ENCODE data around the gene GPR146.

Gene GPR146

DNA sequence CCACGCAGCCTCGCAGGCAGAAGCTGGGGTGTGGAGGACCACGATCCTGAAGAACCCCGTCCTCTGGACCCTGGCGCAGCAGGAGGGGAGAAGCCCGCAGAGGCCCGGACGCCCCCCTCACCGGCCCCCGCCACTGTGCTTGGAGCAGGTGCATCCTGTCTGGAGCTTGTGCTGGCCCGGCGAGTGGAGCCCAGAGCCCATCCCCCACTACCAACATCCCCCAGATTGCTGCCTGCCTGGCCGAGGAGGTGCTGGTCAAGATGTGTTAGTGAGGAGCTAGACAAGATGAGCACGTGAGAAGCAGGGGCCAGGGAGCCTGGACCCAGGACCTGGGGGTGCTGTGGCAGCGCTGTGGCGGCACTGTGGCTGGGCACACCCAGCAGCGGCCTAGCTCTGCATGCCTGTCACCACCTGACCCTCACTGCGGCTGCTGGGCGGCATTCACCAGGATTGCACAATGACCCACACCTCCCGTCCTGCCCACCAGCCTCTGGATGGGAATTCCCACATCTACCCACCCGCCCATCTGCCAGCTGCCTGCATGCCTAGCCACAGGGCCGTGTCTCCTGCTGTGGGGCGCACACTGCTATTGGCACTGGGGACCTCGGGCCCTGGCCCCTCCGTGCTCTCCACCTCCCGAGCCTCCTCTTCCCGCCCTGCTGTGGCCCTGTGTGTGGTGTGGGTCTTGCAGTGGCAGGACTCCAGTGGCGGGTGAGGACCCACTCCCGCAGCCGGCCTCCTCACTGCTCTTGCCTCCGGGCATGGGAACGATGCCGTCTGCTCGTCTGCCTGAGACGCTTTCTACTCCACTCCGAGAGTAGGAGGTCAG lies 11.8 kb downstream of the GPR146 start:
- FAIRE-seq (no peak), DNase-seq (ENCODE audit: extremely low spot score, insufficient read length, low read depth) (no peak)

DNA sequence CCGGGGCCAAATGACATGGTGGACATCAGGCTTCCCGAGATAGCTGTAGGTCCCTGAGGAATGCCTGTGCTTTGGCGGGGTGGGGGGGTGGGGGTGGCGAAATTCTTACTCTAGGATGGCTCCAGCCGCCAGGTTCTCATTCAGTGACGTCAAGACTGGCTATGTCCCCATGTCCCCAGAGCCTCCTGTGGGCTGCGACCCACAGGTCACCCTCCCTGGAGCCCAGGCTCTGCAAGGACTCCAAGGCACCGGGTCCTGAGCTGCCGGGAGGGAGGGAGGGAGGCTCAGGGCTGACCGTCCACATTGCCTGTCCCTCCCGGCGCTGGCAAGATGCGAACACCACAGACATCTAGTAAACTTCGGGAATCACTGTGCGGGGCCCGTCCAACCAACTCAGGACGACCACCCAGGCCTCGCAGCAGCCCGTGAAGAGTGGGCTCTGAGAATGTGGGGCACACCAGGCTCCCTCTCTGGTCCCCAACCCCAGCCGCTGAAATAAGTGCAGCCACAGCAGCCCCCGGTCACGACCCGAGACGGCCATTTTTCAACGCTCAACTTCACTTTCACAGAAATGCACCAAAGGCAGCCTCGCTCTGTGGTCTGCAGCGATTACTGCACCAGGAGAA lies 12.6 kb downstream of the GPR146 start:
- FAIRE-seq (no peak), DNase-seq (ENCODE audit: extremely low spot score, insufficient read length, low read depth) (no peak)

DNA sequence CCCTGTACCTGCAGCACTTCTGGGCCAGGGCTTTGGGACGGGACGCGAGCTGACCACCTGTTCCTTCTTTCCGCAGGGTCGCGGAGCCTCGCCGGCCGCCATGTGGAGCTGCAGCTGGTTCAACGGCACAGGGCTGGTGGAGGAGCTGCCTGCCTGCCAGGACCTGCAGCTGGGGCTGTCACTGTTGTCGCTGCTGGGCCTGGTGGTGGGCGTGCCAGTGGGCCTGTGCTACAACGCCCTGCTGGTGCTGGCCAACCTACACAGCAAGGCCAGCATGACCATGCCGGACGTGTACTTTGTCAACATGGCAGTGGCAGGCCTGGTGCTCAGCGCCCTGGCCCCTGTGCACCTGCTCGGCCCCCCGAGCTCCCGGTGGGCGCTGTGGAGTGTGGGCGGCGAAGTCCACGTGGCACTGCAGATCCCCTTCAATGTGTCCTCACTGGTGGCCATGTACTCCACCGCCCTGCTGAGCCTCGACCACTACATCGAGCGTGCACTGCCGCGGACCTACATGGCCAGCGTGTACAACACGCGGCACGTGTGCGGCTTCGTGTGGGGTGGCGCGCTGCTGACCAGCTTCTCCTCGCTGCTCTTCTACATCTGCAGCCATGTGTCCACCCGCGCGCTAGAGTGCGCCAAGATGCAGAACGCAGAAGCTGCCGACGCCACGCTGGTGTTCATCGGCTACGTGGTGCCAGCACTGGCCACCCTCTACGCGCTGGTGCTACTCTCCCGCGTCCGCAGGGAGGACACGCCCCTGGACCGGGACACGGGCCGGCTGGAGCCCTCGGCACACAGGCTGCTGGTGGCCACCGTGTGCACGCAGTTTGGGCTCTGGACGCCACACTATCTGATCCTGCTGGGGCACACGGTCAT lies 13.3 kb downstream of the GPR146 start:
- DNase-seq (ENCODE audit: extremely low spot score, insufficient read length, low read depth): no peak
- FAIRE-seq: no peak

DNA sequence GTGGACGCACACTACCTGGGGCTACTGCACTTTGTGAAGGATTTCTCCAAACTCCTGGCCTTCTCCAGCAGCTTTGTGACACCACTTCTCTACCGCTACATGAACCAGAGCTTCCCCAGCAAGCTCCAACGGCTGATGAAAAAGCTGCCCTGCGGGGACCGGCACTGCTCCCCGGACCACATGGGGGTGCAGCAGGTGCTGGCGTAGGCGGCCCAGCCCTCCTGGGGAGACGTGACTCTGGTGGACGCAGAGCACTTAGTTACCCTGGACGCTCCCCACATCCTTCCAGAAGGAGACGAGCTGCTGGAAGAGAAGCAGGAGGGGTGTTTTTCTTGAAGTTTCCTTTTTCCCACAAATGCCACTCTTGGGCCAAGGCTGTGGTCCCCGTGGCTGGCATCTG lies 14.0 kb downstream of the GPR146 start:
- FAIRE-seq (no peak), DNase-seq (ENCODE audit: extremely low spot score, insufficient read length, low read depth) (no peak)

DNA sequence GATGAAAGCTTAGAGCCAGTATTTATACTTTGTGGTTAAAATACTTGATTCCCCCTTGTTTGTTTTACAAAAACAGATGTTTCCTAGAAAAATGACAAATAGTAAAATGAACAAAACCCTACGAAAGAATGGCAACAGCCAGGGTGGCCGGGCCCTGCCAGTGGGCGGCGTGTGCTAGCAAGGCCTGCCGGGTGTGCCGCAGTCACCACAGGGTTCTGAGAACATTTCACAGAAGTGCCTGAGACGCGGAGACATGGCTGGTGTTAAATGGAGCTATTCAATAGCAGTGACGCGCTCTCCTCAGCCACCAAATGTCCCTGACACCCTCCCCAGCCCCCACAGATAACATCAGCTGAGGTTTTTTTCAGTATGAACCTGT lies 14.5 kb downstream of the GPR146 start:
- DNase-seq (ENCODE audit: extremely low spot score, insufficient read length, low read depth) (no peak), FAIRE-seq (no peak)

DNA sequence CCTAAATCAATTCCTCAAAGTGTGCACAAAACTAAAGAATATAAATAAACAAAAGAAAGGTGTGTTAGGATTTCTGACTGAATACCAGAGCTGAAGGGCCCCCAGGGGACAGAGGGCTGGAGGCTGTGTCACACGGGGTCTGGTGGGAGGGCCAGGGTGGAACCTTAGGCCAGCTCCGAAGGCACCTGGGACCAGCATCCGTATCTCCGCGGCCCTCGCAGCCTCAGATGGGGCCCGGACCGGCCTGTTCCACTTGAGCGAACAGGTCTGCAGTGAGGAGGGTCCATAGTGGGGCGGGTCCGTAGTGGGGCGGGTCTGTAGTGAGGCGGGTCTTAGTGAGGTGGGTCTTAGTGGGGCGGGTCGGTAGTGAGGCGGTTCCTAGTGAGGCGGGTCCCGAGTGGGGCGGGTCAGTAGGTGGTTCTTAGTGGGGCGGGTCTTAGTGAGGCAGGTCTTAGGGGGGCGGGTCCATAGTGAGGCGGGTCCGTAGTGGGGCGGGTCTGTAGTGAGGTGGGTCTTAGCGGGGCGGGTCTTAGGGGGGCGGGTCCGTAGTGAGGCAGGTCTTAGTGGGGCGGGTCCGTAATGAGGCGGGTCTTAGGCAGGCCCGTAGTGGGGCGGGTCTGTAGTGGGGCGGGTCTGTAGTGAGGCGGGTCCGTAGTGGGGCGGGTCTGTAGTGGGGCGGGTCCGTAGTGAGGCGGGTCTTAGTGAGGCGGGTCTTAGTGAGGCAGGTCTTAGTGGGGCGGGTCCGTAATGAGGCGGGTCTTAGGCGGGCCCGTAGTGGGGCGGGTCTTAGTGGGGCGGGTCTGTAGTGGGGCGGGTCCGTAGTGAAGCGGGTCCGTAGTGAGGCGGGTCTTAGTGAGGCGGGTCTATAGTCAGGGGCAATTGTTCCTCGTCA lies 15.1 kb downstream of the GPR146 start:
- FAIRE-seq: peak; percentile 88
- peak; percentile 25 for DNase-seq (ENCODE audit: extremely low spot score, insufficient read length, low read depth)

DNA sequence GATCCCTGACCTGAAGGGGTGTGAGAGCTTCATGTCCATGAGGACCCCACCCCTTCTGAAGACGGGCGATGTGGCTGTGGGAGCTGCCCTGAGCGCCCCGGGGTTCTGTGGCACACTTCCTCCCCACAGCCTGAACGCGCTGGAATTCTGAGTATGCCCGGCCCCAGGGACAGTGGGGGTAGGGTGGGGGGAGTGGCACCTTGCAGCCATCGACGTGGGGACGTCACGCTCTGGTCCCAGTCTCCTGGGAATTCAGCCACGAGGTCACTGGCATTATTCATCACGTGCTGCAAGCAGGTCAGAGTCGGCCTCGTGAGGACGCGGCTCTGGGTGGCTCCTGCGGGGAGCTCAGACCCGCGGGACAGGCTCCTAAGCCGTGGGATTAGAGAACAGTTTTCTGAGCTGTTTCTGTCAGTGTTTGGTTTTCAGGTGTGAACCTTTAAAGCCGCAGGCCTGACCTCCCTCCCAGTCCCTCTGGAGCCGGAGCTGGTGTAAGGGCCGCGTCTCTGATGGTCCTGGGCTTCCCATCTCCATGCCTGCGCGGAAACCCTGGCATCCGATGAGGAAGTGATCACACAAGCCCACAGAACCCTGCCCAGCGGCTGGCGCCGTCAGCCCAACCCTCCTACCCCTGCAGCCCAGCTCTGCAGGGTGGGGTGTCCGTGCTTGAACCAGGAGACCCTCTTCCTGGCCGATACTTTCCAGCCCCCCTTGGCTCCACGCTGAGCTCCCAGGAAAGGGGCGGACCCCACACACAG lies 16.1 kb downstream of the GPR146 start:
- no peak for DNase-seq (ENCODE audit: extremely low spot score, insufficient read length, low read depth)
- FAIRE-seq: no peak

DNA sequence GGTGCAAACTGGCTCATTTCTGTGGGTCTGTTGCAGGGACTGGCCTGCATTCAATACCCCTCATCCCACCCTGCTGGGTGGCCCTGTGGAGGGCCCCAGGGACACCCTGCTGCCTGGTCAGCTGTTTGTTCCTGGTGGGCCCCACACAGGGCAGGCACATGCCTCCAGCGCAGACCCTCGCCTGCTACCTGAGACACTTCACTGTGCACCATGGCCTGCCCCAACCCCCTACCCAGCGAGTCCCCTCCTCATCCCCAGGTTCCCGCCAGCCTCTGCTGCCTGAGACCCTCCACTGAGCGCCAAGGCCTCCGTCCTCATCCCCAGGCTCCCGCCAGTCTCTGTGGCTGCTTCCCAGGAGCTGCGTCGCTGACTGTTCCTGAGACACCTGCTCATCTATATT lies 16.8 kb downstream of the GPR146 start:
- FAIRE-seq (no peak), DNase-seq (ENCODE audit: extremely low spot score, insufficient read length, low read depth) (no peak)

DNA sequence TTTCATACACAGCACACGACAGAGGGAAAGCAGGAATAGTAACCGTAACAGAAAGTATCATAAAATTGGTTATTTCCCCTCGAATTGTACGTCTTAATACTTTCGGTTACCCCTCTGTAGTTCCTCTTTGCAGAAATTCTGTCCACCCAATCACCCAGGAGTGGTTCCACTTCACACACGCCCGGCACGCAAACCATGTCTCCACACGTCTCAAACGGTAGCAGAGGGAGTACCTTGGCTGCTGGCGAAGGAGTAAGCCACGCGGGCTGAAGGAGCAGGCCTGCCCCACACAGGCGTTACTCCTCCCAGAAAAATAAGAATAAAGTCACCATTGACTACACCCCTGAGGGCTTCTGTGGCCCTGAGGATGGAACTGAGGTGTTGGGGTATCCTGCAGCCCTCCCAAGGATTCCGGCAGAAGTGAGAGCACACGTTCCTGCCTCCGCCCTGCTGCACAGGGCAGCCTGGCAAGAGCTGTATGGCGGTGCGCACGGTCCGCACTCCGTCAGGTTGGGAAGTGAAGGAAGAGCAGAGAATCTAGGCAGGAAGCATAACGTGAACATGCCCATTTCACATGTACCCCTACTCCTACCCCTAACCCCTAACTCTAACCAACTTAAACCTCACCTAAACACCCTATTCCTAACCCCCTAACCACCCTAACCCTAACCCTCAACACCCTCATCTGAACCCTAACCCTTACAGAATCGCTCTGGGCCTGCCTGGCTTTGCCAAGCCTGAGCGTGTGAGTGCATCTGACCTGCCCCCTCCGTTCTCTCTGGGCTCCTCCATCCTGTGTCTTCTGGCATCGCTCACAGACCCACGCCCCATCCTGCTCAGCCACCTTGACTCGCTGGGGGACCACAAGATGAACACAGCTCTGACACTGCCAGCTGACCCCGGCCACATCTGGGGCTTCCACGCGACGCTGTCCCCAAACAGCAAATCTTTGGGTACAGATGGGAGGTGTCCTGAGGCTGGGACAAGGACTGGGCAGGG lies 18.2 kb downstream of the GPR146 start:
- peak; percentile 71 for DNase-seq (ENCODE audit: extremely low spot score, insufficient read length, low read depth)
- peak; percentile 98 for FAIRE-seq

DNA sequence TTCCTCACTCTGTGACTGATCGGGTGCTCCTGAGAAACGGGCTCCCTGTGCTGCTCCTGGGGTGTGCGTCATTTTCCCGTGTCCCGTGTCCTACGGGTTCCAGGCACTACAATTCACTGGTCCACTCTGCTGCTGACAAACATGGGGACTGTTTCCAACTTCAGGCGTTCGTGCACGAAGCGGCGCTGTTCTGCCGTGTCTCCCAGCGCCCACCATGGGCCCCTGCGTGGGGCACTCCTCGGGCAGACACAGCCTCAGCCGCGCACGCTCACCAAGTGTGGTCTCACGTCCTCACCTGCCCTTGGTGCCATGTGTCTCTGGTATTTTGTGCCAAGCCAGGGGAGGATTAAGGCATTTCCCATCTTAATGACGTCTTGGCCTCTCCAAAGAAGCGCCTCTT lies 19.0 kb downstream of the GPR146 start:
- DNase-seq (ENCODE audit: extremely low spot score, insufficient read length, low read depth) (no peak), FAIRE-seq (no peak)

DNA sequence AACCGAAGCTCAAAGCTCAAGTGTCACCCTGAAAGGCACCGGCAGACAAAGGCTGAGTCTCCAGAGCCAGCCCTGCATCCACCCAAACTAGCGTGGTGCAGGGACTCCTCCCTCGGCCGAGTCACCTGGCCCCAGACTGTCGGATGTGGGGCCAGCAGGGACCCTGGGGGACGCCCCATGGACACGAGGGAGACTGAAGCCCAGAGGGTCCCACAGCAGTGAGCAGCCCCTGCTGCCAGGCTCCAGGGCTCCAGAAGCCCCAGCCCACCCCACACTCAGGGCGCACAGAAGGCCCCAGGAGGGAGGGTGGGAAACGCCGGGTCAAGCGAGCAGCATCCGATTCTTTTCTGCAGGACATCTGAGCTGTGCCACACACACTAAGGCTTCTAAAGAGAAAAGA lies 20.2 kb downstream of the GPR146 start:
- FAIRE-seq (no peak), DNase-seq (ENCODE audit: extremely low spot score, insufficient read length, low read depth) (no peak)

DNA sequence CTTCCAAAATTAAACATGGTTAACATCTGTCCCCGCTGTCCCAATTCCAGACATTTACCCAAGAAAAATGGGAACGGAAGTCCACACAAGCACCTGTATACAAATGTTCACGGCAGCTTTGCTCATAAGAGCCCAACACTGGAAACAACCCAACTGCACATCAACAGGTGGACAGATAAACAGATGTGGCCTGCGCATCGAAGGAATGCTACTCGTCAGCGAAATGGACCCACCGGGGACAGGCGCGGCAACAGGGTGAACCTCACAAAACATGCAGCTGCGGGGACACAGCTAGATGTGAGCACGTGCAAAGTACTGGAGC lies 20.9 kb downstream of the GPR146 start:
- DNase-seq (ENCODE audit: extremely low spot score, insufficient read length, low read depth) (no peak), FAIRE-seq (no peak)

DNA sequence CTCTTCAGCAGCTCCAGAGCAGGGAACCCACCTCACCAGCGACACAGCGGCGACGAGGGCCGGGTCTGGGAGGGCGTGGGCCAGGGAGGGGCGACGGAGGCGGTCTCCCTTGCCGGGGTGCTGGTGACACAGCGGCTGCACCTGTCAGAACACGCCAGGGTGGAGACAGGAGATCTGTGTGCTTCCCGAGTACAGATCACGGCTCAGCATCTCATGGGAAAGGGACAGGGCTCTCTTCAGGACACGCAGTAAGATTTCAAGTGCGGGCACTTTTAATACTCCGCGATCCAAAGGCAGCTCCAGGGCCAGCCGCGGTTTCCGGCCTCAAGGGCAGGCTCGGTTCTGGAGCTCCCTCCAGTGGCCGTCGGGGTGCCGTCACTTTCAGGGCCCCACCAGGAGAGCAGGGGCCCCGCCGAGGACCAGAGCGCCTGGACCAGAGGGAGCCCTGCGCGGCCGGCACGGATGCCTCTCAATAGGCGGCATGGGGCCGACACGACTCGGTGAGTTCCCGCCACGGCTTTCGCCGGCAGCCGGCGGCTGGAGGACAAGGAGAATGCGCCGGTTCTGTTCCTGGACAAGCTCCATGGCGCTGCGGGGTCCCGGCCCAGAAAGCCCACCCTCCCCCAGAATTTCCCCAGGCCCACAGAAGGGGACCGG lies 21.4 kb downstream of the GPR146 start:
- DNase-seq (ENCODE audit: extremely low spot score, insufficient read length, low read depth): peak; percentile 90
- FAIRE-seq: peak; percentile 87

DNA sequence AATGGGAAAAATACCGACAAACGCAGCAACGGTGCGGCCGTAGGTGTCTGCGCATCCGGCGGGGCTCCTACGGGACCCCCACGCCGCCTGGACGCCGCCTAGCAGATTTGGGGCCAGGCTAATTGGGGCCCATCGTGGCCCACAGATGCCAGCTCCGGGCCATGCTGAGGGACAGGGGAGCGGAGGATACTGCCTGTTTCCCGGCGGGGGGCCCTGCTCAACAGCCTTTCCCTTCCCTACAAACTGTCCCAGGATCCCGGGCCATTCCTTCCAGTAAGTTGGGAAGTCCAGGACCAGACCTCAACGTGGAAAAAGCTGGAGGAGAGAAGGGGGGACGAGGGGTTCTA lies 21.9 kb downstream of the GPR146 start:
- no peak for FAIRE-seq

DNA sequence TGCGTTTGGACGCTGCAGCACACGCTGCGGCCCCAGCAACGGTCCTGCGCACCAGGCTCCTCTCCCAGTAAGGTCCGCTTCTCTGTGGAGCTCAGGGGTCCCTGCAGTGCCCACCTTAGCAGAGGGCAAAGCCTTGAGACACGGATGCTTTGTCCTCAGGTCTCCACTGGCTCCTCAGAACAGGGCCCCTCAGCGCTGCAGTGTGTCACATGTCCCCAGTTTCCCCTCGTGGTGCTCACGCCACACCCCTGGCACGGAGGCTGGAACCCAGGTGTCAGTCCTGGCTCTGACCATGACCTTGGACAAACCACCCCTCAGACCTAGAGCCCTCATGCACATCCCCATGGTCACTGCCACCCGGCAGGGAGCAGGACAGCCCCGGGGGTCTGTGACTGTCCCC lies 23.7 kb downstream of the GPR146 start:
- no peak for FAIRE-seq
- no peak for DNase-seq (ENCODE audit: extremely low spot score, insufficient read length, low read depth)

More for the DNA sequence above, 21.9 kb downstream of the GPR146 start:
- DNase-seq (ENCODE audit: extremely low spot score, insufficient read length, low read depth): no peak

DNA sequence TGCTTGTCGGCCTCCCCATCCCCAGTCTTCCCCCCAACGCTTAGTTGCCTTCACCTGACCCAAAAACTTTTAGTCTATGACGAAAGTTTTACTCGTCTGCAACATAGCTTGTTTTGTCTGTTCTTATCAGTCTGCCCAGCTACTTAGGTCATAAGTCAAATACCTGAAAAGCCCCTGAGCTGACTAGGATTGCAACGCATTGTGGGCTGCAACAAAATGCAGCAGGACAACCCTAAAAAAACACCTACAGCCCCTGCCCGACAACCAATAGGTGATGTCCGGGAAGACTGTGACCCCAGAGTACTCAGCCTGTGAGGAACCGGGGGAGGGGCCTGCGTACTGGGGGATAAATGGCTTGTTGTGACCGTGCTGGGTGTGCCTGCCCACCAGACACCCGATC lies 24.3 kb downstream of the GPR146 start:
- DNase-seq (ENCODE audit: extremely low spot score, insufficient read length, low read depth) (no peak), FAIRE-seq (no peak)

DNA sequence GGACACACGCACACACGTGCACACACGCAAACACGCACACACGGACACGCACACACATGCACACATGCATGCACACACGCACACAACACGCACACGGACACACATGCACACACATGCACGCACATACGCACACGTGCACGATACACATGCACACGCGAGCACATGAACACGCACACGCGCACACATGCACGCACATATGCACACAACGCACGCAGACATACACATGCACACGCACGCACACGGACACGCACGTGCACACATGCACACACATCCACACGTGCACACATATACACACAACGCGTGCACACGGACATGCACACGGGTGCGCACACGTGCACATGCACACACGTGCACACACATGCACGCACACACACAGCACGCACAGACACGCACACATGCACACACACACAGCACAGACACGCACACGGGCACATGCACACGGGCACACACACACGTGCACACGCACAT lies 26.2 kb downstream of the GPR146 start:
- FAIRE-seq (no peak), DNase-seq (ENCODE audit: extremely low spot score, insufficient read length, low read depth) (no peak)
